Hematopoietic multipotent progenitor cell treated with erythropoietin and hydrocortisone succinate and interleukin-3 and kit ligand, for 15 days (in vitro differentiated cells): ENCODE data around the gene GID8.

Experiments used
- DNase-seq: peaks from one replicate; pipeline ENCODE4 v3.0.0-alpha.2; 2015; ENCODE audit warnings: low spot score

GID8 gene

GRCh38 chr20:62986257-62986800 lies 48.4 kb downstream of the GID8 start:
- no peak for DNase-seq

GRCh38 chr20:62987114-62987513 lies 49.2 kb downstream of the GID8 start:
- DNase-seq = no peak

- DNase-seq = no peak
These were observed 51.3 kb downstream of the GID8 start for GRCh38 chr20:62989201-62989601.

GRCh38 chr20:62990306-62990825 lies 52.4 kb downstream of the GID8 start:
- DNase-seq = no peak

- DNase-seq = no peak
These were observed 53.4 kb downstream of the GID8 start for GRCh38 chr20:62991196-62991807.

- no peak for DNase-seq
These were observed 53.9 kb downstream of the GID8 start for GRCh38 chr20:62991863-62992262.

GRCh38 chr20:62993856-62994494 lies 56.0 kb downstream of the GID8 start:
- DNase-seq = no peak

- no peak for DNase-seq
These were observed 56.9 kb downstream of the GID8 start for GRCh38 chr20:62994869-62995281.

GRCh38 chr20:62995481-62995880 lies 57.5 kb downstream of the GID8 start:
- DNase-seq = no peak

- DNase-seq = no peak
These were observed 58.1 kb downstream of the GID8 start for GRCh38 chr20:62995898-62996595.

- DNase-seq = no peak
These were observed 58.6 kb downstream of the GID8 start for GRCh38 chr20:62996596-62996982.

GRCh38 chr20:62997417-62998035 lies 59.6 kb downstream of the GID8 start:
- DNase-seq = no peak
